GM12801 (cell line): ENCODE data around the gene PRKCZ.

Source experiments
- CTCF ChIP-seq: IDR thresholded peaks from one replicate; pipeline ENCODE4 v1.5.1; 2011; ENCODE audit warnings: control low read depth; ENCODE audit not compliant: insufficient read length; ENCODE audit errors: extremely low read depth

The PRKCZ gene

DNA sequence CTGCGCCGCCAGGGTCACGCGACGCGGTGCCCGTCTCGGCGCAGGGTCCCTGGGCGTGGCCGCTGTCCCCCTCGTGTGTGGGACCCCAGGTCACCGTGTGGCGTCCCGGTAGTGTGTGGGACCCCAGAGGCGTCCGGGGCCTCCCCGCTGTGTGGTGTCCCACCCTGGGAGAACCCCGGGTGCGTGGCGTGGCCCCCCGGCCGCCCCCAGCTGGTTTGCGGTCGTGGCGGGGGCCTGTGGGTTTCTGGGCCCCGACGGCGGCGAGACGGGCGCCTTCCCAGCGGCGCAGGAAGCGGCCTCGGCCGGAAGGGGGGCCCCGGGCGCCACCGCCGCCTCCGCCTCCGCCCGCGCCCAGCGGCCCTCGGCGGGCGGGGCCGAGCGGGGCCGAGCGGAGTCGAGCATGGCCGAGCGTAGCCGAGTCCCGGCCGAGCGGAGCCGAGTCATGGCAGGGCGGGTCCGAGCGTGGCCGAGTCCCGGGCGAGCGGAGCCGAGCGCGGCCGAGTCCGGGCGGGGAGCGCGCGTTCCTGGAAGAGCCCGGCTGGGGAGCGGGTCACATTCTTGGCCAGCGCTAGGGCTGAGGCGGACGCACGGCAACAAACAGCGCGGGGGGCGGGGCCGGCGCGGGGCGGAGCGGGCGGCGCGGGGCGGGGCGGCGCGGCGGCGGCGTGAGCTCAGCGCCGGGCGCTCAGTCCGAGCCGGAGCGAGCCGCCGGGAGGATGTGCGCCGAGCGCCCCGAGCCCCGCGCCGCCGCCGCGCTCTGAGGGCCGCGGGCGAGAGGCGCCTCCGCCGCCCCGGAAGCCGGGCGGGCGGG lies 177.3 kb downstream of the PRKCZ start:
- no peak for TF ChIP-seq CTCF

DNA sequence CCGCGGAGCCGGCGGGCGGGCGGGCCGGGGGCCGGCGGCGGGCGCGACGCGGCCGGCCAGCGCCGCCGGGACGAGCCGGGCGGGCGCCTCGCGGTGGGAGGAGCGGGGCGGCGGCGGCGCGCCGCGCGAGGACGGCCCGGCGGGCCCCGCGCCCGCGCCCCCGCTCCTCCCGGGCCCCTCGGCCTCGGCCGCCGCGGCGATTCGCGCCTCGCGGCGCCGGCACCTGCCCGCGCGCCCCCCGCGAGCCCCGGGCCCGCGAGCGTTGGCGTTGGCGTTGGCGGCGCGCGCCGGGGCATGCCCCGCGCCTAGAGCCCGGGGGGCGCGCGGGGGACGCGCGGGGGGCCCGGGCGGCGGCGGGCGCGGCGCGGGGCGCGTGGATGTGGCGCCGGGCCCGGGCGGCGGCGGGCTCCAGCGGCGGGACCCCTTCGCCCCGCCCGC lies 178.0 kb downstream of the PRKCZ start, which contains the start of gene SKI:
Gene SKI, plus strand, starts transcription at position 163 of the 438 bp plus-strand sequence. CDS start 448 bp downstream, outside the sequence.
- no peak for TF ChIP-seq CTCF

GRCh38 chr1:2228694-2229036 lies 178.5 kb downstream of the PRKCZ start:
- TF ChIP-seq CTCF = no peak

- no peak for TF ChIP-seq CTCF
Measured at GRCh38 chr1:2229037-2229864, 179.0 kb downstream of the PRKCZ start.

DNA sequence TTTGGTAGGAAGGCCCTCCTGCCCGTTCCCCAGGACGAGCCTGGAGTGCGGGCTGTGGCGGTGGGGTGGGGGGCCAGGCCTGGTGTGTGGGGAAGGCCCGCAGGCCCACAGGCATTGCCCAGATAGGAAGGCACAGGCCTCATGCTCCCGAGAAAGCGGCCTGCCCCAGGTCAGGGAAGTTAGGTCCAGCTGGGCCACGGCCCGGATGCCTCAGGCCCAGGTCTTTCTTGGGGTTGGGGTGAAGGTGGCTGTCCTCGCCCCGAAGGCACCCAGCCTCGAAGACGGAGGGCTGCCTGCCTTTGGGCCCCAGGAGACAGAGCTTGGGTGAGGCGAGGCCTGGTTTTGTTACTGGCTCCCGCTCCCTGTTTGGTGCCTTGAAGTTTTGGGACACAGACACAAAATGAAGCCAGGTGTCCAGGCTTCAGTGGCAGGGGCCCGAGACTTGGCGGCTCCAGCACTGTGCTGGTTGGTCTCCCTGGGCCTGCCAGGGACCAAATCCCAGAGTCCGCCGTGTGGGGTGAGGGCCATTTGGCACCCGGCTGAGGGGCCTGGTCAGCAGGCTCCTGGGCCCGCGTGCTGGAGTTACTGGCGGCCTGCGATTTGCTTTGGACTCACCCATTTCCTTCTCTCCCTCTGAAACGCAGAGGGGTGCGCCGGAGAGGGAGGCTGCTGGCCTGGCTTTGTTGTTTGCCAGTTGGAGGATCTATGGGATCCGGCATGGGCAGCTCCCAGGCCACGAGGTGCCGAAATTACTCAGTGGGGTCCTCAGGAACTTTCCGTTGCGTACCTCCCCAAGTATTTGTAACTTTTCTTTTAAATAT lies 179.9 kb downstream of the PRKCZ start:
- TF ChIP-seq CTCF = no peak

- no peak for TF ChIP-seq CTCF
Measured at GRCh38 chr1:2230781-2231531, 180.7 kb downstream of the PRKCZ start.
